Psoas muscle (tissue), 8 donors: ENCODE results near the gene MAS1. TPM values are rescaled to one million over a fixed set of nuclear protein-coding genes. Genes with fewer than 3 reads are reported as not detected.

Experiments used
- ATAC-seq, 4 donors: fragments of 200-7000 bp; cut with Tn5 transposase; one replicate each; pipeline ENCODE4 v1.9.1; 2020; ENCODE audit warnings: moderate library complexity in 3 of 4, mild to moderate bottlenecking in 2 of 4
- DNase-seq, 2 donors: peaks; one replicate each; pipeline ENCODE4 v3.0.0-alpha.2; 2020
- H3K27ac ChIP-seq: fragments of 200-600 bp; one replicate; pipeline ENCODE4 v1.8.0; 2022
- H3K27me3 ChIP-seq, 3 donors: fragments of 200-600 bp in 1 of 3; one replicate each; pipeline versions ENCODE4 v1.6.1 to v1.8.0; 2013 to 2022; ENCODE audit warnings: low read length in 2 of 3, mild to moderate bottlenecking in 2 of 3, moderate library complexity in 1 of 3; ENCODE audit not compliant: insufficient read depth in 3 of 3
- H3K36me3 ChIP-seq, 2 donors: fragments of 200-600 bp in 1 of 2; one replicate each; pipeline versions ENCODE4 v1.6.1 to v1.8.0; 2013 to 2022; ENCODE audit warnings: low read depth in 1 of 2, mild to moderate bottlenecking in 1 of 2, moderate library complexity in 1 of 2; ENCODE audit not compliant: insufficient read depth in 1 of 2
- H3K4me1 ChIP-seq: fragments of 200-600 bp; one replicate; pipeline ENCODE4 v1.8.0; 2022
- H3K4me3 ChIP-seq: fragments of 200-600 bp; one replicate; pipeline ENCODE4 v1.8.0; 2022; ENCODE audit warnings: mild to moderate bottlenecking
- H3K9me3 ChIP-seq: fragments of 200-600 bp; one replicate; pipeline ENCODE4 v1.8.0; 2022
- CTCF ChIP-seq: fragments of 200-600 bp; IDR thresholded peaks from one replicate; pipeline ENCODE4 v1.8.0; 2022; ENCODE audit warnings: antibody characterized with exemption
- WGBS, 3 donors: extraction: QIAGEN DNeasy Blood & Tissue Kit; methylation state at CpG; one replicate each; pipeline versions ENCODE4 v1.1.6 to v1.1.7; 2013; 5-methylcytosine and 5-hydroxymethylcytosine counted together
- intact Hi-C, 2 donors: fragments of 100-400 bp; cut with DNase I; formaldehyde crosslinking; loops; one replicate each; pipeline versions ENCODE4 v1.11.0 to v1.14.2; 2022
- polyA plus RNA-seq, 3 donors: library from polyadenylated mRNA; stranded (reverse); fragments of 200-250 nt; gene quantifications; one replicate each; pipeline ENCODE4 v1.2.3, GENCODE V29; 2013
- total RNA-seq, 4 donors: library from RNA; stranded (reverse); fragmentation: NEBNext Ultra II Directional in 2 of 4; extraction: Animal tissue kit (Norgen Biotek cat#: 25700) in 2 of 4; gene quantifications; one replicate each; pipeline versions ENCODE4 v1.2.1 to v1.2.4, GENCODE V29; 2021 to 2023
- donor health status: healthy with polysubstance abuse.
- donor health status: DM: no; HTN: no; CAD: no; lungs with moderate emphysema.
- donor health status: Bipolar disorder and iron deficiency.
- donor health status: healthy.
- donor health status: DM: yes; HTN: yes; CAD: no.
- donor health status: DM: no; HTN: no; CAD: no.
- donor health status: DM: no; HTN: no; CAD: no.
- donor health status: DM: yes; HTN: yes; CAD: no.

Gene MAS1
- total and polyA plus RNA-seq, 7 donors, result not detected

- intact Hi-C loops, result no loop called here
- peaks cover 0 to 7% (median 1%) of the 10 kb centered on the region in 3 donors for H3K27me3 ChIP-seq
- ATAC-seq, result no peak
- 70 to 80% (median 75%) methylated on average over 4 of the region's 4 CpGs for WGBS, 3 donors
- no peak overlapping the region for H3K27ac ChIP-seq
- peaks cover 13% of the 10 kb centered on the region for H3K4me1 ChIP-seq
- DNase-seq, result no peak
- no peaks in the 10 kb centered on the region for H3K9me3 ChIP-seq
- no peak overlapping the region for H3K4me3 ChIP-seq
- no peaks in the 10 kb centered on the region for H3K36me3 ChIP-seq
- TF ChIP-seq CTCF, result no peak
These were observed 6.1 kb upstream of the MAS1 start for GRCh38 chr6:159884720-159885119.

- no peak overlapping the region for H3K4me3 ChIP-seq
- no peaks in the 10 kb centered on the region for H3K36me3 ChIP-seq
- no peak for ATAC-seq
- peaks cover 9% of the 10 kb centered on the region for H3K4me1 ChIP-seq
- no peak overlapping the region for H3K27ac ChIP-seq
- intact Hi-C loops, result no loop called here
- no peaks in the 10 kb centered on the region for H3K9me3 ChIP-seq
- no peak for DNase-seq
- peaks cover 0 to 7% (median 1%) of the 10 kb centered on the region in 3 donors for H3K27me3 ChIP-seq
- 91 to 93% (median 92%) methylated on average over 3 of the region's 3 CpGs for WGBS, 3 donors
- no peak for TF ChIP-seq CTCF
These were observed 4.5 kb upstream of the MAS1 start for GRCh38 chr6:159886270-159886669.

GRCh38 chr6:159887146-159887545 lies 3.6 kb upstream of the MAS1 start:
- WGBS, 3 donors, result 73 to 80% (median 74%) methylated on average over 7 of the region's 7 CpGs
- intact Hi-C loops, result no loop called here
- ATAC-seq, result no peak

GRCh38 chr6:159887761-159888160 lies 3.0 kb upstream of the MAS1 start:
- Histone ChIP-seq H3K4me1 (peaks cover under 1% of the 10 kb centered on the region), H3K27ac (no peak overlapping the region), H3K9me3 (no peaks in the 10 kb centered on the region), H3K27me3 (peaks cover 0 to 12% (median 1%) of the 10 kb centered on the region in 3 donors), H3K4me3 (no peak overlapping the region), H3K36me3 (no peaks in the 10 kb centered on the region)
- intact Hi-C loops, result no loop called here
- no peak for DNase-seq
- no peak for TF ChIP-seq CTCF
- 75 to 77% (median 76%) methylated on average over 6 of the region's 6 CpGs for WGBS, 3 donors
- ATAC-seq, result no peak

More at GRCh38 chr6:159887146-159887545, 3.6 kb upstream of the MAS1 start:
- peaks cover 7% of the 10 kb centered on the region for H3K4me1 ChIP-seq
- H3K27ac ChIP-seq, result no peak overlapping the region
- DNase-seq, result no peak
- no peak for TF ChIP-seq CTCF
- H3K9me3 ChIP-seq, result no peaks in the 10 kb centered on the region
- H3K4me3 ChIP-seq, result no peak overlapping the region
- H3K36me3 ChIP-seq, result no peaks in the 10 kb centered on the region
- peaks cover 0 to 12% (median 1%) of the 10 kb centered on the region in 3 donors for H3K27me3 ChIP-seq

- peaks cover 0 to 12% (median 1%) of the 10 kb centered on the region in 3 donors for H3K27me3 ChIP-seq
- no peak overlapping the region for H3K4me3 ChIP-seq
- no peak overlapping the region for H3K27ac ChIP-seq
- WGBS, 3 donors, result 83 to 88% (median 87%) methylated on average over 7 of the region's 7 CpGs
- intact Hi-C loops, result no loop called here
- no peak for ATAC-seq
- TF ChIP-seq CTCF, result no peak
- no peaks in the 10 kb centered on the region for H3K36me3 ChIP-seq
- no peak for DNase-seq
- no peaks in the 10 kb centered on the region for H3K9me3 ChIP-seq
- H3K4me1 ChIP-seq, result no peaks in the 10 kb centered on the region
These were observed 587 bp upstream of the MAS1 start for GRCh38 chr6:159890201-159890600.
